Fibroblast of lung (primary cell): ENCODE data around the gene LENG9. TPM values are rescaled to one million over a fixed set of nuclear protein-coding genes. Genes with fewer than 3 reads are reported as not detected.

ENCODE experiments used
- DNase-seq, 2 donors: peaks; one replicate each; pipeline versions ENCODE4 v3.0.0 to v3.0.0-alpha.2; 2010; ENCODE audit warnings: low read depth in 2 of 2
- H2AFZ ChIP-seq: 2 replicates; pipeline ENCODE4 v1.5.1; 2012; ENCODE audit warnings: low read length, control low read depth, inconsistent platforms
- H3K27ac ChIP-seq: 2 replicates; pipeline ENCODE4 v1.5.1; 2011; ENCODE audit warnings: low read length, control low read depth; ENCODE audit not compliant: insufficient read depth
- H3K27me3 ChIP-seq: 2 replicates; pipeline ENCODE4 v1.5.1; 2011; ENCODE audit warnings: mild to moderate bottlenecking, low read length; ENCODE audit not compliant: control insufficient read depth, insufficient read depth
- H3K36me3 ChIP-seq: 2 replicates; pipeline ENCODE4 v1.5.1; 2011; ENCODE audit warnings: low read length; ENCODE audit not compliant: control insufficient read depth, insufficient read depth
- H3K4me1 ChIP-seq: 2 replicates; pipeline ENCODE4 v1.5.1; 2011; ENCODE audit warnings: low read length; ENCODE audit not compliant: control insufficient read depth, insufficient read depth; ENCODE audit errors: extremely low read depth
- H3K4me2 ChIP-seq: 2 replicates; pipeline ENCODE4 v1.5.1; 2011; ENCODE audit warnings: low read length, control low read depth; ENCODE audit not compliant: insufficient read depth; ENCODE audit errors: extremely low read depth
- H3K4me3 ChIP-seq, 4 experiments: fragments of 200-600 bp in 1 of 4; sonication (generic) in 1 of 4; replicated peaks in 1 of 4; 2 replicates each; pipeline ENCODE4 v1.5.1; 2011 to 2016; ENCODE audit warnings: low read length in 4 of 4, low read depth in 3 of 4, mild to moderate bottlenecking in 3 of 4, control low read depth in 2 of 4, inconsistent platforms in 1 of 4, mixed read lengths in 1 of 4; ENCODE audit not compliant: insufficient read depth in 1 of 4; ENCODE audit errors: control extremely low read depth in 1 of 4
- H3K79me2 ChIP-seq: 2 replicates; pipeline ENCODE4 v1.5.1; 2012; ENCODE audit warnings: mild to moderate bottlenecking, low read length, inconsistent platforms; ENCODE audit not compliant: control insufficient read depth, insufficient read depth
- H3K9ac ChIP-seq: 2 replicates; pipeline ENCODE4 v1.5.1; 2011; ENCODE audit warnings: mild to moderate bottlenecking, low read length, control low read depth; ENCODE audit not compliant: insufficient read depth
- H3K9me3 ChIP-seq: 2 replicates; pipeline ENCODE4 v1.5.1; 2012; ENCODE audit warnings: low read depth, low read length; ENCODE audit not compliant: control insufficient read depth, insufficient read depth
- H4K20me1 ChIP-seq: 2 replicates; pipeline ENCODE4 v1.5.1; 2011; ENCODE audit warnings: low read length; ENCODE audit not compliant: control insufficient read depth, insufficient read depth; ENCODE audit errors: extremely low read depth
- CTCF ChIP-seq, 2 donors: IDR thresholded peaks in 1 of 2; conservative IDR thresholded peaks in 1 of 2; 1 replicate in 1 of 2; 2 replicates in 1 of 2; pipeline ENCODE4 v1.5.1; 2011 to 2012; ENCODE audit warnings: low read length in 2 of 2, control low read depth in 1 of 2, inconsistent platforms in 1 of 2, low read depth in 1 of 2, mild to moderate bottlenecking in 1 of 2
- EZH2 ChIP-seq: IDR thresholded peaks from 2 replicates; pipeline ENCODE4 v1.5.1; 2012; ENCODE audit warnings: low read length, control low read depth, mild to moderate bottlenecking; ENCODE audit errors: missing control alignments
- polyA plus RNA-seq, 2 donors: library from polyadenylated mRNA; depleted of rRNA in 1 of 2; stranded (reverse) in 1 of 2; unstranded in 1 of 2; fragments of >200 nt; gene quantifications; 2 replicates each; pipeline ENCODE4 v1.2.1, GENCODE V29; 2011 to 2012; ENCODE audit warnings: missing spikeins in 1 of 2
- total RNA-seq: library from RNA; depleted of rRNA; stranded (reverse); fragments of >200 nt; gene quantifications from 2 replicates; pipeline ENCODE4 v1.2.1, GENCODE V29; 2014

The LENG9 gene
- total and polyA plus RNA-seq, 2 donors (not counting 1 experiment from before 2014, with no cell fraction given), result 0.84 to 16.7 TPM

GRCh38 chr19:54480051-54480450 is 16.5 kb upstream of the LENG9 start:
- no peak for DNase-seq
- H3K4me1 ChIP-seq, result no peaks in the 10 kb centered on the region
- no peaks in the 10 kb centered on the region for H3K27me3 ChIP-seq
- no peak overlapping the region for H2AFZ ChIP-seq
- H3K9me3 ChIP-seq, result no peaks in the 10 kb centered on the region
- no peak overlapping the region for H3K27ac ChIP-seq
- no peaks in the 10 kb centered on the region for H3K36me3 ChIP-seq
- H4K20me1 ChIP-seq, result no peaks in the 10 kb centered on the region
- no peak overlapping the region for H3K4me2 ChIP-seq
- no peak overlapping the region for H3K9ac ChIP-seq
- TF ChIP-seq EZH2 (no peak), CTCF (conservative IDR thresholded peaks at IDR 0.05 in 1 of 2, IDR thresholded peaks at IDR 0.05 in 1 of 2; ENCODE audit: low read depth in 1 of 2, low read length in 2 of 2) (no peak)
- H3K4me3 ChIP-seq, result no peak overlapping the region
- H3K79me2 ChIP-seq, result no peaks in the 10 kb centered on the region

DNA sequence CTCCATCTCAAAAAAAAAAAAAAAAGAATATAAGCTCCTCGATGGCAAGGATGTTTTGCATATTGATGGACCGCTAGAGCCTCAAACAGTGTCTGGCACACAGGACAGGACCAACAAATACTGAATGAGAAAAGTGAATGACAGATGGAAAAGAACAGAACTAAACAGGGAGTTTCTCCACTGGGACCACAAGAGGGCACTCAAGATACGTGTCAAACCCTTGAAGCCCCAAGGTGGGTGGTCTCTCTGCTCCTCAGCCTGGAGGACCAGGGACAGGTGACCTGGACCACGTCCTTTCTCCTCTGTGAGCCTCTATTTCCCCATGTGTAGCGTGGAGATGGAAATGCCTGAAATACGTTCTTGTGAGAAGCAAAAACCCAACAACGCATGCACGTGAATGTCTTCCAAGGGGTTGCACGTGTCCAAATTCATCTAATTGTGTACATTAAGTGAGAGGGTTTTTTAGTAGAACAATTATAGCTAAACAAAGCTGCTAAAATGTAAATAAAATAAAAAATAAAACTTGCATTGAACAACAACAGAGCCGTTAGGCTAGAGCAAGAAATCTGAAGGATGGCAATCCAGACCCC is 15.2 kb upstream of the LENG9 start:
- no peak overlapping the region for H2AFZ ChIP-seq
- peak; percentile 36 to 54 for DNase-seq
- TF ChIP-seq CTCF (conservative IDR thresholded peaks at IDR 0.05 in 1 of 2, IDR thresholded peaks at IDR 0.05 in 1 of 2; ENCODE audit: low read depth in 1 of 2, low read length in 2 of 2) (peak; percentile 60 to 74), EZH2 (no peak)
- no peak overlapping the region for H3K9ac ChIP-seq
- H3K4me3 ChIP-seq, result no peak overlapping the region
- no peaks in the 10 kb centered on the region for H3K79me2 ChIP-seq
- H3K4me1 ChIP-seq, result peaks cover under 1% of the 10 kb centered on the region
- H3K9me3 ChIP-seq, result no peaks in the 10 kb centered on the region
- H3K27ac ChIP-seq, result no peak overlapping the region
- H3K36me3 ChIP-seq, result no peaks in the 10 kb centered on the region
- no peaks in the 10 kb centered on the region for H4K20me1 ChIP-seq
- H3K4me2 ChIP-seq, result no peak overlapping the region
- H3K27me3 ChIP-seq, result no peaks in the 10 kb centered on the region

DNA sequence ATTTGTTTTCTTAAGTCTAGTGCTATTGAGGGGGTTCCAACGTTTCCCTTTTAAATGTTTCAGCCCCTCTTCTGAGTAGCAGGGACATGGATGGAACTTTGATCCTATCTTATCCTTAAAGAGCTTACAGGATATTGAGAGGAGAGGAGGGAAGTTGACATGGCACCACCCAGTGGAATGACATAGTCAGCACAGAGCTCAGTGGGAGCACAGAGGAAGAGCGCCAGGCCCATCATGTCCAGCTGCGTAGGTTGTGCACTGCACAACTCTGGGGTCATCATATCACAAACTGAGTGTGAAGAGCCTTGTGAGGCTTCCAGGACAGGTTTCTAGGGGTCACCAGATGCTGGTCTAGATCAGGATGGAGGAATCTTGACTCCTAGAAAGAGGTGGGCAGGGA is 14.1 kb upstream of the LENG9 start:
- no peaks in the 10 kb centered on the region for H3K36me3 ChIP-seq
- H3K27me3 ChIP-seq, result no peaks in the 10 kb centered on the region
- no peaks in the 10 kb centered on the region for H4K20me1 ChIP-seq
- no peak for DNase-seq
- H3K79me2 ChIP-seq, result no peaks in the 10 kb centered on the region
- no peak for TF ChIP-seq EZH2
- H3K9me3 ChIP-seq, result no peaks in the 10 kb centered on the region
- no peak overlapping the region for H3K27ac ChIP-seq
- no peak overlapping the region for H3K4me2 ChIP-seq
- peaks cover 5% of the 10 kb centered on the region for H3K4me1 ChIP-seq
- no peak overlapping the region for H2AFZ ChIP-seq
- no peak overlapping the region for H3K9ac ChIP-seq
- no peak overlapping the region for H3K4me3 ChIP-seq
